Epidermal melanocyte (primary cell): ENCODE measurements around the gene TRUB1.
A peak's percentile ranks its signal among the peaks of the same experiment; 100 is the strongest.
"Not testable (repeated sequence)": the region's sequence is repeated elsewhere in the genome, so short reads cannot be mapped to it uniquely, and the experiment has no call there.

Experiments
- DNase-seq: peaks from one replicate; pipeline ENCODE4 v3.0.0; 2011; ENCODE audit warnings: low spot score; ENCODE audit not compliant: insufficient read length

Gene TRUB1

DNA sequence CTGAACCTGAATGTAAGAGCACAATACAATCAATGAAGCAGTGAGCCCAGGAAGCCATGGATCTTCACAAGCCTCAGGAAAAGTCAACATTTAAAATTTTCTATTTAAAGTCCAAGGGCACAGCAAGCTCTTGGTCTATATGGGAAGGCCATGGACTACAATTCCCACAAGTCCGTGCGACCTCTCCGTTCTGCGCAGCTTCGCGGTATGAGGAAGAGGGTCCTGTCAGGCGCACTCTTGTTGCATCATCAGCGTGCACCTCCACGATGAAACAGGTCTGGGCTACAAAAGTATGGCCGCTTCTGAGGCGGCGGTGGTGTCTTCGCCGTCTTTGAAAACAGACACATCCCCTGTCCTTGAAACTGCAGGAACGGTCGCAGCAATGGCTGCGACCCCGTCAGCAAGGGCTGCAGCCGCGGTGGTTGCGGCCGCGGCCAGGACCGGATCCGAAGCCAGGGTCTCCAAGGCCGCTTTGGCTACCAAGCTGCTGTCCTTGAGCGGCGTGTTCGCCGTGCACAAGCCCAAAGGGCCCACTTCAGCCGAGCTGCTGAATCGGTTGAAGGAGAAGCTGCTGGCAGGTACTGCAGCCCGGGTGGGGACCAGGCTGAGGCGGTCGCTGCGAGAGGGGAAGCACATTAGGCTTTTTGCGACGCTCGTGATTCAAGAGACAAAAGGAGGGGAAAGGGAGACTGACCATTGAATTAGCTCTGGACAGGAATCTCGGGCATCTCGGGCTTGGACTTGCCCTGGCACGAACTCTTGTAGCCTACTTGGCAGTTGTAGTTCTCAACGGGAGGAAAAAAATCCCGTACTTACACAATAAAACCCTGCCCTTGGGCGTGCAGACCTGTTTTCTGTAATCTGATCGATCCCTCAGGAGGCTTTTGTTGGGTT, at the start of gene TRUB1:
Gene TRUB1, plus strand, starts transcription at position 234 of the 894 bp plus-strand sequence. Its CDS starts 59 bp downstream, at position 293.
- DNase-seq: peak; percentile 82

DNA sequence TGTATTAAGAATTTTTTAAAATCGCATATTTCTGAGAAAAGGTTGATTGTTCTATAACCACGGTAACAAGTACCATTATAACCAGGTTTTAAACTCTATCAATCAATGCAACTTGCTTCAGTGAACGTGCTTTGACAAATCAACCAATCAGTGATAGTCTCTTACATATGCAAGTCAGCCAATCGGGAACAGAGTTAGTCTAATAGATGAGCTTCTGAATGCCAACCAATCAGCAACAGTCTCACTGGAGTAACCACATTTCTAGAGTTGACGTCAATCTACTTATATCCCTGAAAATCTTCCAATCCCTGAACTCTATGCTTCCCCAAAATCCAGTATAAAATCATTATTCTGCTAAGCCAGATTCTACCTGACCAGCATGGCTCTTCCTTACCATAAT, 44.7 kb upstream of the TRUB1 start:
- no peak for DNase-seq

DNA sequence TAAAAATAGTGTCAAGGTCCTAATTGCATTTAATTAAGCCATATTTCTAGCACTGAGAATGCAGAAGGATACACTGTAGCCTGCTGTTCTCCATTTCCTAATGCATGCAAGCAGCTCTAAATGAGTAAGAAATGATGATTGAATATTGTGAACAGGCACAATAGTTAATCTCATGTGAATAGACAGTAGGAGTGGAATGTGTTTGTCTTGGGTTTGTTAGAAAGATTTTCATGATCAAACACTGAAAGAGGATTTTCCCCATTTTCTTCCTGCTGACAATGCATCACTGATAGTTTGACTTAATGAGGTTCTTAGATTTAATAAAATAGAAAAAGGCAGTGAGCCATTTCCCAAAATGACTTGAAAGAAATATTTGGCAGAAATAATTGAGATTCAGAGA, 43.1 kb upstream of the TRUB1 start:
- no peak for DNase-seq

DNA sequence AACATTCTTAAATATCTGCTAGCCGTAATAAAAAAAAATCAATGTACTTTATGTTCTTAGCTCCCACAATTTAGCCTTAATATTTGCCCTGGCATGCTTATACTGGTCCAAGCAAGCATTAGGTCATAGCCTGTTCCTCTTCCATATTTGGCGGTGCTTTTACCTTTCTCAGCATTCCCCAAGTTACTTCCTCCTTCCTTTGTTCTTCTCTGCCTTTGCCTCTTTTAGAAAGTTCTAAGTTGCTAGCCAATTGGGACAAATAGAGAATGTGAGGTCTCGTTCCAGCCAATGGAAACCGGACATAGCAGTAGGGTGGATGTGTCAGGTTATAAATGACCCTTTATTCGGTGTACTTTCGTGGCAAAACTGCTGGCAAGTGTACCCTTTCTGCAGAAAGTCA, 41.0 kb upstream of the TRUB1 start:
- DNase-seq: not testable (repeated sequence)

DNA sequence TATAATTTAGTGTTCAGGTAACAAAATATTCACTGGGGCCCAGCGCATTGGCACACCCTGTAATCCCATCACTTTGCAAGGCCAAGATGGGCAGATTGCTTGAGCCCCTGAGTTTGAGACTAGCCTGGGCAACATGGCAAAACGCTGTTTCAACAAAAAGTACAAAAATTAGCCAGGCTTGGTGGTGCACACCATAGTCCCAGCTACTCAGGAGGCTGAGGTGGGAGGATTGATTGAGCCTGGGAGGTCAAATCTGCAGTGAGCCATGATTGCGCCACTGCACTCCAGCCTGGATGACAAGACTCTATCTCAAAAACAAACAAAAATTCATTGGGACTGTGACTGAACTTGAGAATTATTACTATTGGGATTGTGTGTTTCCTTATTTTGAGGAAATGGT, 40.4 kb upstream of the TRUB1 start:
- DNase-seq: no peak

DNA sequence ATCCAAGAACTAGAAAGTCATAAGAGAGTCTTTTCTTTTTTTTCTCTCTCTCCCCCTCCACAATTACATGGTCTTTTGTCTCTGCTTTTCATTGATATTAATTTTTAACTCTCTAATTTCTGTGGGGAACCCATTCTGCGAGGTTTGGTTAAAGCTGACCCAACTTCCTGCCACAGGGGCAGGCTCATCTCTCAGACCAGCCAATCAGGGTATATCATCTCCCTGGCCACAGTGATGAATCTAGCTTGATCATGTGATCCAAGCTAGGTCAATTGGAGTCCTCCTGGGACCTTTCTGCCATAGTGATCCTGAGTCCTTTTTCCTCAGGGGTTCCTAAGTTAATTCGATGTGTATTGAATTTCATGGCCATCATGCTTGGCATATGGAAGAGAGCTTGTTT, 38.0 kb upstream of the TRUB1 start:
- DNase-seq: no peak

DNA sequence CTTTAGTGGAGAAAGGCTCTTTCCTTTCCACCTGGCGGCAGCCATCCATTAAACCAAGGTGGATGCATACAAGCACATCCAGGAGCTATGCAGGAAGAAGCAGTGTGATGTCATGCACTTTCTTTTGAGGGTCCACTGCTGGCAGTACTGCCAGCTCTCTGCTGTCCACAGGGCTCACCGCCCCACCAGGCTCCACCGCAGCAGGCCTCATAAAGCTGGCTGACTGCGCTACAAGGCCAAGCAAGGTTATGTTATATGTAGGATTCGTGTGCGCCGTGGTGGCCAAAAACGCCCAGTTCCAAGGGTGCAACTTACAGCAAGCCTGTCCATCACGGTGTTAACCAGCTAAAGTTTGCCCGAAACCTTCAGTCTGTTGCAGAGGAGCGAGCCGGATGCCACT, 37.3 kb upstream of the TRUB1 start:
- DNase-seq: no peak

DNA sequence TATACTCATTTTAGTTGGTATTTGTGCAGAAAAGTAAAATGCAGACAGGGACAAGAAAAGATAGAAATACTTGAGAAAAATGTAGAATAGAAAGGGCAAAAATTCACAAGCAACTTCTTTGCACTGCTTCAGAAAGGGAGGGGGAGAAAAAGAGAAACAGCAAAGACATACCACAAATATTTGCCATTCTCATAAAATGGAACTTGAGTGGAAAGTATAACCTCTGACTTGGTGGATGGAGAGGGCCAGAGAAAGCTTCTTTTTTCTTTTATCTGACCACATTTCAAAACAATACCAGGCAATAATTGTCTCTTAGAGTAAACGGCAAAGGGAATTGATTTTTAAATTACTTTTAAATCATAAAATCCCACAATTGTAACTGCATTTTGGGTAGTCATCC, 35.8 kb upstream of the TRUB1 start:
- no peak for DNase-seq

DNA sequence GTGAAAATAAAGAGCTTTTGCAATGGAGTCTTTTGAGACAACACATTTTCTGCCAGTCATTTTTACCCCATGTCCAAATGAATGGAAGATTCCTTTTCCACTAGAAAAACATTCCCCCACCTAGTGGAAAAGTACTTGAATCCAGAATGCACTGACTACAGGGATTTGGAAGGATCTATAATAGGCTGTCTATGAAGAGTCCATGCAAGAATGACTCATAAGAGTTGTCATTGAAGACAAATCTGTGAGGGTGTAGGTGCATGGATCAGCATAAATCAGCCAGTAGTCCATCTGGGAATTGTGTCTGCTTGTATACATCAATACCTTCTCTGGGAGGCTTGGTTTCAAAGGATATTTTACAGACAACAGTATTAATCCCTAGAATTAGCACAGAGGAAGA, 32.5 kb upstream of the TRUB1 start:
- no peak for DNase-seq

DNA sequence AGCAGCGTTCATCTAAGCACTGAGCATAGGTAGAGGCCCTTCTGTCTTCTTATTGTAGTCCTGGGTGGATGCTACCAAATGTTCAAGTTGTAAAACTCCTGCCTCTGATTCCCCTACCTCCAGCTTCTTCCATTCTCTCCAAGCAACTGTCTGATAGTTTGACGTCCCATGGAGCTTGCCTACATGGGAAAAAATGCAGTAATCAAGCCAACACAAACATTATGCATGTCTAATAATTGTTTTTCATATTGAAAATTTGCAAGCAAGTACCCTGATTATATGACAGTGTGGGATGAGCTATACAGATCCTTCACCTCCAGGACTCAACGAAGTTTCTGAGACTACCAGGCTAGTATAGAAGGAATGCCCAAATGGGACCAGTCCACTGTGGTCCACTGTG, 31.0 kb upstream of the TRUB1 start:
- no peak for DNase-seq

DNA sequence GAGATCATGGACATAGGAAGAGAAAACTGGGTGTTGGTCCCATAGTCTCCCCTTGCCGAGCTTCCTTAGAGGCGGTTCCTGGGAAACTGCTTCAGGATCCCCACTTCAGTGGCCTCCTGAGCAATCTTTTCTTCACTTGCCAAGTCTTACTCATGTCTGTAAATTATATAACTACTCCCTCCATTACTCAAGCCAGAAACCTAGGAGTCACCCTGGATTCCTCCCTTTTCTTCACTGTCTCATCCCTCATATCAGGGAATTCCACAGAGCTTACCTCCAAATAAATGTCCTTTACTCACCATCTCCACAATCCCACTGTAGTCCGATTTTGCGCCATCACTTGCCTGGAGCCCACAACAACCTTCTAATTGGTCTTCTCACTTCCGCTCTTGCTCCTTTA, 29.1 kb upstream of the TRUB1 start:
- no peak for DNase-seq

DNA sequence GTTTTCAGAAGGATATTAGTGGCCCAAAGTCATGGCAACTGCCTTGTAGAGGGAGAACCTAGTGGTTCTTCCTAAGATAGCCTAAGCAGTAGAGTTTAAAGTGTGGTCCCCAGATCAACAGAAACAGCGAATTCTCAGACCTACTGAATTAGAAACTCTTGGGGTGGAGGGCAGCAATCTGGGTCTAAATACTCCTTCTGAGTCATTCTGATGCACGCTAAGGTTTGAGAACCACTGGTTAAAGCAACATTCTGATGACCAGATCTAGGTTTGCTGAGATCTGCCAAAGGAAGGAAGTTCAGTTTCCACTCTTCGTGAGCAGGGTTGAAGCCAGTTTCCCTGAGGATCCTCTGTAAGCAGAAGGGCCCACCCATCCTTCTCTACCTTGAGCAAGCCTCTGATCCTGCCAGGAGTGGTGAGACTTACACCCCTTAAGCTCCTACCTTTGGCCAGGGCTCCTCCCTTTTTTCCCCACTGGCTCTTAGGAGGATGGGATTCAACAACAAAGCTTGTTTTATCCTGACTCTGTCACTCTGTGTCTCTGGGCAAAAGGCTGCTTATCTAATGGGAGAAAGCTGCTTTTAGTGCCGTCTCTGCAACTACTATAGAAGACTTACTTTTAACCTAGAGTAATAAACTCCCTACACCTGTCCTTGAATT, 26.8 kb upstream of the TRUB1 start:
- DNase-seq: no peak

DNA sequence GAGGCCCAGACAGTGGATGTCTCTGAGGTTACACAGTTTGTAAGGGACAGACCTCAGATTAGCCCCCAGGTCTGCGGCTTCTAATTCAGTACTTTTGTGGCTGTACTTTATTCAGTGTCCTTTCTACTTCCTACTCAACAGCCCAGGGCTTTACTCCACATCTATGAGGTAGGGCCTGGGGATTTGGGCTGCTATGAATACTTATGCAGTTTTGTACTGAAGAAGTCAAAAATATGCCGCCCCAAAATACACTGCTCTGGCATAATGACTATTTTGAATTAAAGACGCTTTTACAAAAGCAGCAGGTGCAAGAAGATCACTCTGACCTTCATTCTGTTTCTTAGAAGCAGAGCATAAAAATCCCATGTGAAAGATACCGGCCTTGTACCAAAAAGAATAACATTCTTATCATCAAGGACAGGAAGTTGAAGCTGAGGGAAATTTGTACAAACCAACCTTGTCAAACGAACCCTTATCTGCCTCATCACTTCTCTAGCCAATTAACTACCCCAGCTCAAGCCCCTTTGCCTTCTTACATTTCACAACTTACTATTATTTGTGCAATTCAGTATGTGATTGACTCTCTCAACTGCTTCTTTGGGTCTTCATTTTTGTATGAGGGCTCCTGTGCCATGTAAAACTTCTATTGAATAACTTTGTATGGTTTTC, 26.1 kb upstream of the TRUB1 start:
- no peak for DNase-seq

DNA sequence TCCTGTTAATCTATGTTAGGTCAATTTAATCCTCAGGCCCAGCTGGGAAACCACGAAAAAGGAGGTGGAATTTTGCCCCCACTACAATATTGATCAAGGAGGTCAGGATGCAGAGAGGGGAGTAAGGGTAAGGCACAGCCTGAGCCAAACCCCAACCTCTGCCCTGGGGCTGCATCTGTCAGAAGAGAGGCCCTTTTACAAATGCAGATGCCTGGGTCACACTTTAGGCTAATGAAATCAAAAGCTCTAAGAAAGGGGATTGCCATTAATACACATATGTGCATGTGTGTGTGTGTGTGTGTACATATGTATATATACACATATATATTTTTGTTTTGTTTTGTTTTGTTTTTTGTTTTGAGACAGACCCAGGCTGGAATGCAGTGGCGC, 25.5 kb upstream of the TRUB1 start:
- no peak for DNase-seq

DNA sequence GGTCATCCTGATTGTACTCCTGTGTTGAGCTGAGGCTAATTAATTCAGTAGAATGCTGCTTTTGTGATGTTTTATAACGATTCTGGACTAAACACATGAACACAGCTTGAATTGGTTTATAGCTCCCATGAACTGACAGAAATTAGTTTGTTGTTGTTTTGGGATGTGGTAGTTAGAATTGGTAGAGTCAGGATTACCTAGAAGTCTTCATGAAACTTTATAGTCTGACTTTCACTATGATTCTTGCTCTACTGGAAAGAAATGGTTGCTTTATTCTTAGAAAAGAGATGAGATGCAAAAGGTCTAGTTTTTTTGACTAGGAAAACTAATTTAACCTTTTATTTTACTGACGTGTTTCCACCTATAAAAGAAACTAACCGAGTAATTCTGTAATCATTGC, 23.4 kb upstream of the TRUB1 start:
- no peak for DNase-seq

DNA sequence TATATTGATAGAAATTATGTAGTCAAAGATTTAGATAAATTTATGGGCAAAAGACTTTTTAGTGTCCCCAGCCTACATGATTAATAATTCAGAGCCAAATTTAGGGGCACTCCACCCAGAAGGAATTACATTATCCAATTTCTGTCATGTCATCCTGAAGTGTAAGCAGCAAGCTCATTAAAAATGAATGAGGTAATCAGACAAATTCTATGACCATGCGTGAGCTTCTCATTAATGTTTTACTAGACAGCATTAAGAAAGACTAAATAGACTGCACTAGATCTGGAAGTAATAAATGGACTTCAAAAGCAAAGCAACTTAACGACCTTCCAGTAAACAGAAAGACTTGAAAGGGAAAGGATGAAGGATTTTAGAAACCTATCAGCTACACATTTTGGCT, 22.7 kb upstream of the TRUB1 start:
- no peak for DNase-seq

DNA sequence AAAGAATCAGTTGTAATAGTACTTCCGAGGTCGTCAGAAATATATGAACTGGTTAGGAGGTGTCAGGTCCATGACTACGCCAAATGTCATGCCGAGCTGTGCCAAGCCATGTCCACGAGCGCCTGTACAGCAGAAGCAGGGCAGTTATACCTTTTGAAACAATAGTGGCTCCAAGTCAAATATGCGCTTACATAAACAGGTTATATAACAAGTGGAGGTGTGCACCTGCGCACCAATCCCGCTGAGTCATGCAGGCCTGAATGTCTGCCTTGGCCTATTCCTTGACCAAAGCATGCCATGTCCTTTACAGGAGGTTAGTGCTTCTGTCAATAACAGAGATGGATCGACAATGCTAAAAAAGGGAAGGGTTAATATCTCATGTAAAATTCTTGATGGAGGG, 21.3 kb upstream of the TRUB1 start:
- DNase-seq: no peak

DNA sequence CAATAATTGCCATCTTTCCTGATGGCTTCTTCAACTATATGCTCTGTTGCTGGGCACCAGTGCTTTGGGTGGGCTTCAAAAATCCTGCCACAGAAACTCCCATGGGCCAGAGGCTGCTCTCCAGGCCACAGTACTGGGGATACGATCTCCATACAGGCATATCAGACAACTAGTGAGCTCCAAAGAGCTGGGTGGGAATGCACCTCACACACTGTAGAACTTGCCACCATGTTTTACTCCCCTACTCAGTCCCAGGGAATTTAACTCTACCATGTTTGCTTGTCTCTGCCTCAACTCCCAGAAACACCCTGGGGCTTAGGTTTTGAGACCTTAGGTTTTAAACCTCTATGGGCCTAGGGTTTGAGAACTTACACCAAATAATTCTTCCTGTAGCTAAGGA, 20.5 kb upstream of the TRUB1 start:
- no peak for DNase-seq

DNA sequence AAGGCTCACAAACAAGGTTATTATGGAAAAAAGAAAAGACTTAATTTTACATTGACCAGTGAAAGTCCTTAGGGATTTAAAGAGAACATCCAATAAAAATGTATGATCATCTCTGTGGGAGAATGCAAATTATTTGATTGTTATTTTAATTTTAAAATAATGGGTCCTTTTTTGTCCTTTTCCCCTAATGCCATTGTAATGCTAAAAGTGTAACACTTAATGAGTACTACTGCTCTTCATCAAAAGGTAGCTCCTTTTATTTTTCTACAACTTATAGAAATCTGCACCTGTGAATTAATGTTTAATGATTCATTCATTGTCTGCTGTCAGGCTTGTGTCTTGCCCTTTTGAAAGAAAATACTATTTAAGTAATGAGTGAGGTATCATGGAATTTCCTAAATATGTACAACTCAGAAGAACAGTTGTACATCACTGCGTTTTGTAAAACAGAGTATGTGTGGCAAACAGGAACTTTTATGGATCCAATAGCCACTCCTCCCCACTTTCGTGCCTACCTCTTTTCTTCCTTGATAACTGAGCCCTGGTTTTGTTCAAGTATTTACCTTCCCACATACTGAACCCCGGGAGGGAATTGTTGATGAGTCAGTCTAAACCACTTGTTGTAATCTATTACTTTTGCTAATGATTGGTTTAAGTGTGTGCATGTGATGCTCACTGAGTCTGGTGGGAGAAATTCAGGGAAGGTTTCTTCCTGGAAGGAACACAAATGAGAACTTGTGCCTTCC, 19.9 kb upstream of the TRUB1 start:
- no peak for DNase-seq

DNA sequence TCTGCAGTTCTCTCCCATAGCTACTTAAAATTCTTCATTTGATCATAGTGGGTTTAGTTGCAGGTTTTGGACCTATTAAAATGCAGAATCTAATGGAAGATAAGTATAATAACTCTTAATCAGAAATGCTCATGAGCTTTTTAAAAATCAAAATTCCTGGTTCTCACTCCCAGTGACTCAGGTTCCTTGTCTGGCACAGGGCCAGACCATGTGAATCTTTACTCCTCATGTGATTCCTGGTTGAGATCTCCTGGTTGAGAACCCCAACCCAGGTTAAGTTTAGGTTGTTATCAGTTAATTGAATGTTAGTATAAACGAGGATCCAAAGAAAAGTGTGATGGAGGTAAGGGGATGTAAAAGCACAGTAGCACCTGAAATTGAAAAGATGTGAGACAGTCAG, 17.5 kb upstream of the TRUB1 start:
- no peak for DNase-seq

DNA sequence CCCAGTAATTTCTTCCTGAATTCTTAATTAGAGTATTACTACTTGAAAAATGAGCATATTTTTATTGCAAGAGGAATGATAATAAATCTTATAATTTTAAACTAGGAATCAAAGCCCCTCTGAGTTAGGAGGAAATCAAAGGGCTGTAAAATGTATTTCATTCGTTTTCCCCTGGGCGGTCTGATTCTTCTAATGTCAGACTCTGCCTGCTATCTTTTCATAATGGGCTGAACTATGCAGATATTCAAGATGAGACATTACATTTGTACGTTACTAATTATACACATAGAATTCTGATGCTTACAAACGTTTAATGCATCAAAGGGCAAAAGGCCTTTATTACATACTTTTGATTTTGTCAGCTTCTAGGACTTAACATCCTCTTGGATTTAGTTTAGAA, 16.0 kb upstream of the TRUB1 start:
- DNase-seq: no peak

DNA sequence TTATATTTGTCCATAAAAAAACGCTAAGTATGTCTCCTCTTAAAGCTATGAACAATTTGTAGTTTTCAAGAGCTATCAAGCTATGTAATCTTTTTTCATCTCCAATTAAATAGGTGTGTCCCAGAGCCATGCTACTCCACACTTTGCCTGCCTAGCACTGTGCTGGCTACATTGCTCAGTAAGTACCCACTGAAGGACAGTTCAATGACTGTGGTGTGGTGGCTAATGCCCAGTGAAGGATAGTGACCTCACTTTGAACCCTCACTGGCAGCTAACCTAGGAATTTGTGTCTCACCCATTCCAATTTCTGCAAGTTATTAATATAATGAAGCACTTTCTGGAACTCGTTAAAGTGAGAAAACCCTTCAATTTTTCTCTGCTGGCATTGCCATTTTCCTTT, 14.4 kb upstream of the TRUB1 start:
- DNase-seq: no peak
